ENCODE data around the gene TNFRSF4. TPM values are rescaled to one million over a fixed set of nuclear protein-coding genes. Genes with fewer than 3 reads are reported as not detected.

TNFRSF4 gene
- total and polyA plus RNA-seq, 10 of the 15 experiments (the other 5 are each of a cell fraction or from before 2014, with no cell fraction given), result 0.05 to 7.3 (median 2.5) TPM; not detected in 1

GRCh38 chr1:1239614-1240347 lies 25.8 kb upstream of the TNFRSF4 start:
- intact Hi-C loops (cut with micrococcal nuclease; ENCODE audit: unreplicated experiment) (no loop called here), in situ Hi-C loops (cut with MboI) (no loop called here)
- BruUV-seq (replicated peaks), result no TSS peak
- ChIA-PET SMC1A (ENCODE audit: uncharacterized antibody, unreplicated experiment) (no interaction called here), POLR2A (interaction anchor here (0.9 kb wide), 1 partner anchor 11 kb away, joined by 3 read pairs; no protein-coding TSS in a partner anchor), CTCF (no interaction called here), RAD21 (ENCODE audit: unreplicated experiment) (interaction anchor here (1.3 kb wide), 1 partner anchor 11 kb away, joined by 4 read pairs; no protein-coding TSS in a partner anchor)
- H2AFZ ChIP-seq (ENCODE audit: control insufficient read depth, low read depth, low read length), result no peak overlapping the region
- no peaks in the 10 kb centered on the region for H4K20me1 ChIP-seq (ENCODE audit: control insufficient read depth, insufficient read depth)
- H3K27ac ChIP-seq (ENCODE audit: control insufficient read depth, insufficient read depth), result no peak overlapping the region
- no peaks in the 10 kb centered on the region for H3K4me1 ChIP-seq (ENCODE audit: control insufficient read depth, insufficient read depth, low read length)
- H3K36me3 ChIP-seq (ENCODE audit: control insufficient read depth in 2 of 2, insufficient read depth in 2 of 2, low read length in 1 of 2), result no peaks in the 10 kb centered on the region
- H3K27me3 ChIP-seq (replicated peaks in 1 of 2; ENCODE audit: control insufficient read depth in 2 of 2, insufficient read depth in 2 of 2, low read length in 1 of 2), result no peaks in the 10 kb centered on the region
- DNase-seq (ENCODE audit: low read depth, low spot score), result no peak
- H3K79me2 ChIP-seq (ENCODE audit: control insufficient read depth, insufficient read depth, low read length), result no peaks in the 10 kb centered on the region
- no peak overlapping the region for H3K4me2 ChIP-seq (ENCODE audit: control insufficient read depth, insufficient read depth)
- ATAC-seq, result no peak
- FAIRE-seq, result no peak
- WGBS (ENCODE audit: insufficient coverage, insufficient replicate concordance, low lambda C conversion rate, missing lambda C conversion rate), result 46% methylated on average over 28 of the region's 30 CpGs
- H3K4me3 ChIP-seq, result no peak overlapping the region
- H3K9me3 ChIP-seq (replicated peaks; ENCODE audit: control insufficient read depth, insufficient read depth, low read length), result no peaks in the 10 kb centered on the region
- no peak overlapping the region for H3K9ac ChIP-seq (ENCODE audit: control insufficient read depth, insufficient read depth, low read length)
- TF ChIP-seq POLR2A (IDR thresholded peaks at IDR 0.05; ENCODE audit: low read depth, low read length) (no peak), WRNIP1 (IDR thresholded peaks at IDR 0.05; ENCODE audit: borderline replicate concordance, low read depth, low read length) (no peak), RUNX3 (IDR thresholded peaks at IDR 0.05; ENCODE audit: low read length) (no peak), BACH1 (IDR thresholded peaks at IDR 0.05; ENCODE audit: borderline replicate concordance) (no peak), ATF2 (IDR thresholded peaks at IDR 0.05; ENCODE audit: low read length) (no peak), CREM (IDR thresholded peaks at IDR 0.05; ENCODE audit: low read depth) (no peak), SREBF1 (IDR thresholded peaks at IDR 0.05; ENCODE audit: low read length) (no peak), NR2C1 (IDR thresholded peaks at IDR 0.05) (peak; percentile 59), TCF7 (IDR thresholded peaks at IDR 0.05; ENCODE audit: borderline replicate concordance) (no peak), NFIC (IDR thresholded peaks at IDR 0.05; ENCODE audit: low read depth, low read length) (no peak), NR2F1 (conservative IDR thresholded peaks at IDR 0.05) (peak; percentile 74), HDAC6 (IDR thresholded peaks at IDR 0.05; ENCODE audit: unreplicated experiment) (no peak), MEF2B (IDR thresholded peaks at IDR 0.05; ENCODE audit: partially characterized antibody, poor library complexity, severe bottlenecking) (no peak), SKIL (IDR thresholded peaks at IDR 0.05; ENCODE audit: low read depth, poor library complexity, severe bottlenecking) (no peak), CHD1 (IDR thresholded peaks at IDR 0.05; ENCODE audit: low read depth, low read length) (no peak), PAX5 (IDR thresholded peaks at IDR 0.05; ENCODE audit: borderline replicate concordance, low read depth, low read length) (no peak), NR2C2 (IDR thresholded peaks at IDR 0.05; ENCODE audit: borderline replicate concordance, control insufficient read depth, insufficient read length, low read depth) (peak; percentile 47)
- TF ChIP-seq, protein P1, sequence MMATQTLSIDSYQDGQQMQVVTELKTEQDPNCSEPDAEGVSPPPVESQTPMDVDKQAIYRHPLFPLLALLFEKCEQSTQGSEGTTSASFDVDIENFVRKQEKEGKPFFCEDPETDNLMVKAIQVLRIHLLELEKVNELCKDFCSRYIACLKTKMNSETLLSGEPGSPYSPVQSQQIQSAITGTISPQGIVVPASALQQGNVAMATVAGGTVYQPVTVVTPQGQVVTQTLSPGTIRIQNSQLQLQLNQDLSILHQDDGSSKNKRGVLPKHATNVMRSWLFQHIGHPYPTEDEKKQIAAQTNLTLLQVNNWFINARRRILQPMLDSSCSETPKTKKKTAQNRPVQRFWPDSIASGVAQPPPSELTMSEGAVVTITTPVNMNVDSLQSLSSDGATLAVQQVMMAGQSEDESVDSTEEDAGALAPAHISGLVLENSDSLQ (IDR thresholded peaks at IDR 0.05), result 0 out of 2 replicates have a peak, but pooled peaks have one; percentile 9
- TF ChIP-seq, protein P2, sequence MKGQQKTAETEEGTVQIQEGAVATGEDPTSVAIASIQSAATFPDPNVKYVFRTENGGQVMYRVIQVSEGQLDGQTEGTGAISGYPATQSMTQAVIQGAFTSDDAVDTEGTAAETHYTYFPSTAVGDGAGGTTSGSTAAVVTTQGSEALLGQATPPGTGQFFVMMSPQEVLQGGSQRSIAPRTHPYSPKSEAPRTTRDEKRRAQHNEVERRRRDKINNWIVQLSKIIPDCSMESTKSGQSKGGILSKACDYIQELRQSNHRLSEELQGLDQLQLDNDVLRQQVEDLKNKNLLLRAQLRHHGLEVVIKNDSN (IDR thresholded peaks at IDR 0.05; ENCODE audit: borderline replicate concordance, extremely low read length, insufficient read depth, low read depth, low read length), result no peak
